HepG2 (cell line): ENCODE measurements around the gene ABHD12. TPM values are rescaled to one million over a fixed set of nuclear protein-coding genes. Genes with fewer than 3 reads are reported as not detected.
A peak's percentile ranks its signal among the peaks of the same experiment; 100 is the strongest.

Source experiments
- CBX5 ChIP-seq: sonication (generic); formaldehyde crosslinking; IDR thresholded peaks from 2 replicates; pipeline ENCODE4 v1.4.0; 2020; ENCODE audit warnings: missing genetic modification reagents, borderline replicate concordance
- FOXA1 ChIP-seq, 2 experiments: fragments of 450-650 bp in 1 of 2; sonication (generic) in 1 of 2; formaldehyde crosslinking in 1 of 2; IDR thresholded peaks; 2 replicates each; pipeline versions ENCODE4 v1.4.0 to v1.6.1; 2016 to 2020; ENCODE audit warnings: missing genetic modification reagents in 1 of 2
- HES4 ChIP-seq: sonication (generic); formaldehyde crosslinking; IDR thresholded peaks from 2 replicates; pipeline ENCODE4 v1.9.0; 2021; ENCODE audit warnings: mild to moderate bottlenecking, missing genetic modification reagents, borderline replicate concordance
- HNF4A ChIP-seq: sonication (generic); formaldehyde crosslinking; IDR thresholded peaks from 2 replicates; pipeline ENCODE4 v1.4.0; 2020; ENCODE audit warnings: missing genetic modification reagents
- KAT7 ChIP-seq: IDR thresholded peaks from 2 replicates; pipeline ENCODE4 v1.6.1; 2018; ENCODE audit warnings: borderline replicate concordance, missing compliant biosample characterization
- PCBP2 ChIP-seq: fragments of 200-400 bp; formaldehyde crosslinking; optimal IDR thresholded peaks from 2 replicates; pipeline ENCODE3; 2018; ENCODE audit warnings: low read length, low read depth; ENCODE audit not compliant: poor library complexity, severe bottlenecking
- POLR2AphosphoS5 ChIP-seq: IDR thresholded peaks from 2 replicates; pipeline ENCODE4 v1.6.1; 2012; ENCODE audit warnings: low read depth, low read length
- SAP130 ChIP-seq: IDR thresholded peaks from 2 replicates; pipeline ENCODE4 v1.6.1; 2016; ENCODE audit warnings: low read depth
- SMAD9 ChIP-seq: sonication (generic); formaldehyde crosslinking; IDR thresholded peaks from 2 replicates; pipeline ENCODE4 v1.5.1; 2020; ENCODE audit warnings: mild to moderate bottlenecking, missing genetic modification reagents
- SNRNP70 ChIP-seq: fragments of 200-400 bp; formaldehyde crosslinking; IDR thresholded peaks from 2 replicates; pipeline ENCODE4 v1.6.1; 2017; ENCODE audit warnings: mild to moderate bottlenecking, low read depth, low read length, moderate library complexity
- TBL1XR1 ChIP-seq: fragments of 150-350 bp; IDR thresholded peaks from 2 replicates; pipeline ENCODE4 v1.6.1; 2014; ENCODE audit warnings: borderline replicate concordance, low read length; ENCODE audit not compliant: partially characterized antibody
- TCF7 ChIP-seq: sonication (generic); IDR thresholded peaks from 2 replicates; pipeline ENCODE4 v1.6.1; 2016; ENCODE audit warnings: antibody characterized with exemption, low read depth
- TCF7L2 ChIP-seq: IDR thresholded peaks from 2 replicates; pipeline ENCODE4 v1.6.1; 2011; ENCODE audit warnings: mild to moderate bottlenecking, low read depth, low read length, moderate library complexity
- TOPORS ChIP-seq: sonication (generic); formaldehyde crosslinking; IDR thresholded peaks from 2 replicates; pipeline ENCODE4 v1.8.0; 2023; ENCODE audit warnings: mild to moderate bottlenecking, missing genetic modification reagents
- TRAFD1 ChIP-seq: sonication (generic); formaldehyde crosslinking; IDR thresholded peaks from 2 replicates; pipeline ENCODE4 v1.5.1; 2020; ENCODE audit warnings: missing genetic modification reagents, mild to moderate bottlenecking, borderline replicate concordance
- ZBTB21 ChIP-seq: sonication (generic); formaldehyde crosslinking; IDR thresholded peaks from 2 replicates; pipeline ENCODE4 v1.4.0; 2020; ENCODE audit warnings: missing genetic modification reagents
- ZBTB40 ChIP-seq, 2 experiments: fragments of 450-650 bp in 1 of 2; sonication (generic) in 1 of 2; formaldehyde crosslinking in 1 of 2; IDR thresholded peaks; 2 replicates each; pipeline versions ENCODE4 v1.6.1 to v1.8.0; 2016 to 2022; ENCODE audit warnings: antibody characterized with exemption in 1 of 2, mild to moderate bottlenecking in 1 of 2, missing genetic modification reagents in 1 of 2
- ZNF30 ChIP-seq: sonication (generic); formaldehyde crosslinking; IDR thresholded peaks from 2 replicates; pipeline ENCODE4 v1.5.0; 2020; ENCODE audit warnings: mild to moderate bottlenecking, missing genetic modification reagents
- ZNF33A ChIP-seq: sonication (generic); formaldehyde crosslinking; IDR thresholded peaks from 2 replicates; pipeline ENCODE4 v1.5.1; 2020; ENCODE audit warnings: missing genetic modification reagents, mild to moderate bottlenecking, moderate library complexity, borderline replicate concordance
- polyA plus RNA-seq, 8 experiments: library from polyadenylated mRNA; depleted of rRNA in 3 of 8; stranded (reverse) in 7 of 8; unstranded in 1 of 8; fragments of >200 nt; fragmentation: Illumina TruSeq in 4 of 8; extraction: Trizol in 4 of 8; gene quantifications; 2 replicates each; pipeline versions ENCODE4 v1.2.1 to v1.2.3, GENCODE V29; 2011 to 2016; ENCODE audit warnings: low read depth in 4 of 8, missing spikeins in 1 of 8, mixed read lengths in 1 of 8; ENCODE audit not compliant: insufficient read depth in 1 of 8
- total RNA-seq, 5 experiments: library from RNA; depleted of rRNA; stranded (reverse); fragments of >200 nt; fragmentation: Illumina TruSeq; extraction: Trizol; gene quantifications; 2 replicates each; pipeline ENCODE4 v1.2.3, GENCODE V29; 2016; ENCODE audit warnings: low read depth in 1 of 5

ABHD12 gene
- total and polyA plus RNA-seq, 2 of the 13 experiments (the other 11 are each of a cell fraction or from before 2014, with no cell fraction given): 23.5 to 72.1 TPM

- TF ChIP-seq POLR2AphosphoS5: no peak
- TF ChIP-seq SMAD9 (CRISPR knock-in tag): no peak
- TF ChIP-seq PCBP2: no peak
- peak; percentile 58; the same call in 1 of the 2 replicates for TF ChIP-seq KAT7 (CRISPR knock-in tag)
- TF ChIP-seq TBL1XR1: no peak
- TF ChIP-seq SNRNP70: no peak
- TF ChIP-seq ZBTB40 (IDR thresholded peaks at IDR 0.05): no peak
- peak; percentile 81 for TF ChIP-seq ZBTB40 (CRISPR knock-in tag; IDR thresholded peaks at IDR 0.05)
- TF ChIP-seq ZBTB21 (CRISPR knock-in tag): no peak
- peak; percentile 44 for TF ChIP-seq SAP130 (CRISPR knock-in tag)
- TF ChIP-seq FOXA1 (IDR thresholded peaks at IDR 0.05): no peak
- no peak for TF ChIP-seq FOXA1 (CRISPR knock-in tag; IDR thresholded peaks at IDR 0.05)
- TF ChIP-seq ZNF33A (CRISPR knock-in tag): no peak
- TF ChIP-seq TCF7L2: no peak
- peak; percentile 70 for TF ChIP-seq HES4 (CRISPR knock-in tag)
- peak; percentile 94 for TF ChIP-seq ZNF30 (CRISPR knock-in tag)
- no peak for TF ChIP-seq TCF7
- TF ChIP-seq CBX5 (CRISPR knock-in tag): no peak
- no peak for TF ChIP-seq HNF4A (CRISPR knock-in tag)
- TF ChIP-seq TOPORS (CRISPR knock-in tag): peak; percentile 91
- TF ChIP-seq TRAFD1 (CRISPR knock-in tag): no peak
Observed at GRCh38 chr20:25389858-25390537, 637 bp downstream of the ABHD12 start (continued).
